Renal cortex interstitium (tissue), 11 donors: Measurements from ENCODE around the gene PRLH. TPM values are rescaled to one million over a fixed set of nuclear protein-coding genes. Genes with fewer than 3 reads are reported as not detected.

Experiments
- DNase-seq, 11 donors: peaks; one replicate each; pipeline ENCODE4 v3.0.0-alpha.2; 2013; ENCODE audit warnings: low read depth in 9 of 11, low spot score in 4 of 11; ENCODE audit errors: extremely low read depth in 1 of 11
- polyA plus RNA-seq, 3 donors: library from polyadenylated mRNA; unstranded; fragments of 120-200 nt; gene quantifications; one replicate each; pipeline ENCODE4 v1.2.1, GENCODE V29; 2013; ENCODE audit not compliant: insufficient read length in 3 of 3

Gene PRLH
- polyA plus RNA-seq, 3 donors, result not detected

GRCh38 chr2:237575869-237576862, 9.8 kb downstream of the PRLH start:
- no peak for DNase-seq

GRCh38 chr2:237576974-237577373, 10.6 kb downstream of the PRLH start:
- DNase-seq, result no peak

DNA sequence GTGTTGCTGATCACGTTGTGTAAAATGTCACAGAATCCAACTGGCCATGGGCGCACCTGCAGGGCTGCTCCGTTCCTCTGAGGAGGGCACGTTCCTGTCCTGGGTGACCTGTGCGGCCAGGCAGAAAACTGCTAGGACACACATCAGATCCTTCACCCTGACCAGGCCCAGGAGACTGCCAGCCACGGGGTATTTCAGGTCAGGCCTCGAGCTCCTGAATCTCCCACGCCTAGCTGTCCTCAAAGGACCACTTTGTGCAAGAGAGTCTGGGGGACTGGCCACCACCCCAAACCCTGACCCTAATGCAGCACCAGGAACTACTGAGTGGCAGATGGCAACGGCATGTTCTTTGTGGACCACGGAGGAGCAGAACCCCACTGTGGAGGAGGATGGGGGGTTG, 11.1 kb downstream of the PRLH start:
- DNase-seq, result no peak

GRCh38 chr2:237577956-237578870, 11.8 kb downstream of the PRLH start:
- no peak for DNase-seq

GRCh38 chr2:237581326-237581725, 15.0 kb downstream of the PRLH start:
- DNase-seq, result no peak

DNA sequence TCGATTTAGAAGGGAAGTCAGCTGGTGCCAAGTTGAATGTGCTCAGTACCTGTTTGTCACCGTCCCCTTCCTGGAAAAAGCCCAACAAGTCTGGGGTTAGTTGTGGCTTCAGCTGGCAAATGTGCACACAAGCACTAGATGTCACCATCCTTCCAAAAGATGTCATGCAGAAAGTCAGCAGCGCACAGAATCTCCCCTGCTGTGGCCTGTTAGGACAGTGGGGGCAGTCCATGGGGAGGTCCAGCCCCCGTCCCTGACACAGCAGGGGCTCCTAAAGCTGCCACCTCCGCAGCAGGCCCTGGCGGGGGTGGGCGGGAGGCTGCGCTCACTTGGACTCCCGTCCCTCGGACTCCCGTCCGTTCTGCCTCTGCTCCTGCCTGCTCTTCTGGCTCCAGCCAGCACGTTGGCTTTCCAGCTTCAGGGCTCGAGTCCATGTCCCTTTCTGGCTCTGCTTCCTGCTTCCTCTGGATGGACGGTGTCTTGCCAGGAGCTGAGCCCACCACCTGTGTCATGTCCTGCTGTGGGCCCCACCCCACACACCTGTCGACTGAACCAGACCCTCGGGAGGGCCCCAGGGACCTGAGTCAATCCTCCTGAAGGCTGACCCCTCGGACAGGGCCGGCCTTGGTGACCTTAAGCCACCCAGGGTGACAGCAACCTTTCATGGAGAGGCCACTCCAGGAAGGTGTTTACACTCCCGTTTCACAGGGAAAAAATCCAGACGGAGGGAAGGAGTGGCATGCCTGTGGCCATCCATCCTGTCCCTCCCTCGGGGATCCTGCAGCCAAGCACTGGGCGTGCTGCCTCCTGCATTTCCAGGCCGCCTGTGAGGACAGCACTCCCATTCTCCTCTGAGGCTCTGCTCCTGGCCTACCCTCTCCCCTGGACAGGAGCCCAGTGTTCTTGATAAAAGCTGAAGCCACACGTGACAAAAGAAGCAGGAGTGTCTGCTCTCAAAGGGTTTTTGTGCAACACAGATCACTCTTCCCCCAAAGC, 15.7 kb downstream of the PRLH start:
- peak in 5 of 11 donors; percentile 64 to 72 (median 67) for DNase-seq

DNA sequence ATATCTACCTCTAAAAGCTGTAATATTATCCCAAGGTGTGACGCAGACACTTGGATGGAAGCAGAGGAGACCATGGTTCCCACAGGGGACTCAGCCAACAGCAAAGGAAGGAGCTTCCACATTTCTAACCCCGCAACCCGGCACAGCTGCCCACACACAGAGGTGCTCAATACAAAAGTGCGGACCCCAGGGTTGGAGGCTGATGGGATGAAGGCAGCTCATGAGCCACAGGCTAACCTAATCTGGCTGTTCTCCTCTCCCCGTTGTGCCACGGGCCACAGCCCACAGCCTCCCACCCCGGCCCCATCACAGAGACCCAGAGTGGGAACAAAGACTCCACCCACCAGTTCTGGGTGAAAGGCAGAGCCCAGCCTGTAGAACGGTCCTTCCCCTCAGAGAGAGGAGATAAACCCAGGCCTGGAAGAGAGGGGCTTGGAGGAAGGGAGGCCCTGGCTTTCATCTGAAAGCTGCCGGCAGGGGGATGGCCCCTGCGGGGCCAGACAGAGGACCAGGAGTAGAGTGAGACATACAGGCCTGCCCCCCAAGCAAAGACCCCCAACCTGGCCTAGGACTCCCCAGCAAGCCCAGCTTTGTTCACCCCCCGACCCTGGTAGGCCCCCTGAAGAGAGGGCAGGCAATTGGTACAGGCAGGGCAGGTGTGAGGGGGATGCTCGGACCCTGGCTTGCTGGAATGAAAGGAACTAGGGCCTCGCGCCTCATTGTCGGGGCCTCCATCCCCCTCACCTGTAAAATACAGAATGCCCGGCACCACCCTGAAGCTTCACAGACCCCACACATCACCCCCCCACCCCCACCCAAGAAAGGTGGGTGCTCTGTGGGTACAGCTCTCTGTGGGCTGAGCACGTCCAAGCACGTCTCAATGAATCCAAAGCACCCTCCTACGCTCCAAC, 17.3 kb downstream of the PRLH start:
- DNase-seq, result no peak

GRCh38 chr2:237585590-237586221, 19.3 kb downstream of the PRLH start:
- no peak for DNase-seq

- no peak for DNase-seq
These were observed 21.8 kb downstream of the PRLH start for GRCh38 chr2:237588044-237588696.

GRCh38 chr2:237590272-237591140, 24.1 kb downstream of the PRLH start, which contains the start of gene RAB17:
Gene RAB17 (minus strand): TSS chr2:237590734. CDS start chr2:237586154, 4,580 bp downstream.
- DNase-seq, result peak in 1 of 11 donors; percentile 47

DNA sequence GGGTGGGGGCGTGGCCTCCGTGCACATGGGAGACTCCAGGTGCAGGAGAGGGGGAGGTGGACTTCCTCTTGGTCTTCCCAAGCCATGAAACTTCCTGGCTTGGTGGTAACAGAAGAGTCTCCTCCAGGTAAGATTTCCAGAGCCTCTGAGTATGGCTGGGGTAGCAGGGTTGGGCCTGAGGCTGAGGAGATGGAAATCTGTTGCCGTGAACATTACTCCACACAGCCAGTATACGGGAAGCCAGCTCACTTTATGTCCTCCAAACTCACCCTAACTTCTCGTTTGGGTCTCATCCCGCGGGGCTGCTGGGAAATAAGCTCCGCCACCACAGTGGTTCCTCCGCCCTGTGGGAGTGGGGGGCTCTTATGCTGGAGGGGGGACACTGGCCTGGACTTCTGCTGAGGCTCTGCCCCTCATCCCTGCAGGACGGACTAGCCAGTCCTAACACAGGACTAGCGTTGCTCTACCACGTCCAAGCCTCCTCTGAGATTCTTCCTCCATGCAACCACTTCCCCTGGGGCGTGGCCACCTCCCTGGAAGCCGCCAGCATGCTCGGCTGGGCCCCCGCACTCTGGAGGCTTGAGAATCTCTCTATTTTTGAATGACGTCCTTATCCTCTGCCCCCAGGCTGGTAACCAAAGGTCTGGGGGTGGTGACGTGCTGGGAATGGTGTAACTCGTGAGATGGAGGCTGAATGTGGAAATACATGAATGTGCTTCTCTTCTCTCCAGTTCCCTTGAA, 24.9 kb downstream of the PRLH start:
- no peak for DNase-seq

DNA sequence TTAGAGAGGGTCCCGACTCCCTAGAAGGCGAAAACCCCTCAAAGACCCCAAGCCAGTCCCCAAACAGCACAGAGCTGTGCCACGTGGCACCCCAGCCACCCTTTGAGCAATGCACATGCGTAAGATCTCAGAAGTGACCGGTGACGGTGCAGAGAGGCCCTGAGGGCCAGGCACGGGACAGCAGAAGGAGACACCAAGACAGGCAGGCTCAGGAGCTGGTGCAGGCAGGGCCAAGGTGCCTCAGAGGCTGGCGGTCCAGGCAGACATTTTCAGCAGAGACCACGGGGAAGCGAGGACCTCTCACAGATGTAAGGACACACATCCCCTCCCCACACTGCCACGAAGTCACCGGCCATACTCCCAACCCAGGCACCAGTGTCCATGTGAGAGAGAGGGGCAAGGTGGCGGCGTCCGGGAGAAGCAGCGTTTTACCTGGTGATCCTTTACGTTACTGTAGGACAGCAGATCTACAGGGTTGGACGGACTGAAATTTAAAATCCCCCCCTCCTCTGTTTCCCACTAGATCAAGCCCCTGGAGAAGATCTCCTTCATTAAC, 26.1 kb downstream of the PRLH start:
- no peak for DNase-seq

GRCh38 chr2:237593036-237593435, 26.7 kb downstream of the PRLH start:
- DNase-seq, result no peak

DNA sequence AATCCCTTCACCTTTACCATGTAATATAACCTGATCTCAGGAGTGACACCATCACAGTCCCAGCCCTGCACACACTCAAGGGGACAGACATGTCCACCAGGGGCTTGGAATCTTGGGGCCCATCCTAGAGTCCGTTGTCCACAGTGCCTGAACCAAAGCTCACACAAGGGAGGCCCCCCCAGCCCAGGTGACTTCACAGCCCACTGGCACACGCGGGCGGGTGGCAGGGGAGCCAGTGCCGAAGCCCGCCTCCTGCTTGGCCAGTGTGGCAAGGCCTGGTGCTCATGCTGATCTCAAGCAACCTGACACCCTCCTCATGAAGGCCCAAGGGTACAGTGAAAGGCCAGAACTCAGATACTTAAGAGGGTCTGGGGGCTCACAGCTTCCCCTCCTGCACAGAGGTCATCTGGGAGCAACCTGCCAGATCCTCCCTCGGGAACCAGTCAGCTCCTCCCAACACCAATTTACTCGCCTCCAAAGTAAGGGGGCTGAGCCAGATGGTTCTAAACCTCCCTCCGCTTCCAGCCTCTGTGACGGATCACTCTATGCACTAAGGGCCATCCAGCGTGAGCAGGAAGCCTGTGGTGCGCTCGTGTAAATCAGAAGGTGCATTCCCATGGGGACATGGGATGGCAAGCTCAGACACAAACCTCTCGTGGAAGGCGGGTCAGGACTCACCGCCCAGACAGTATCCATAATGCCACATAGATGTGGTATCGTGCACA, 27.4 kb downstream of the PRLH start:
- DNase-seq, result no peak
